ENCODE measurements around the gene ZFYVE9. TPM values are rescaled to one million over a fixed set of nuclear protein-coding genes. Genes with fewer than 3 reads are reported as not detected.

The ZFYVE9 gene
- total and polyA plus RNA-seq, 2 of the 13 experiments (the other 11 are each of a cell fraction or from before 2014, with no cell fraction given), result 9.2 to 19.8 TPM

DNA sequence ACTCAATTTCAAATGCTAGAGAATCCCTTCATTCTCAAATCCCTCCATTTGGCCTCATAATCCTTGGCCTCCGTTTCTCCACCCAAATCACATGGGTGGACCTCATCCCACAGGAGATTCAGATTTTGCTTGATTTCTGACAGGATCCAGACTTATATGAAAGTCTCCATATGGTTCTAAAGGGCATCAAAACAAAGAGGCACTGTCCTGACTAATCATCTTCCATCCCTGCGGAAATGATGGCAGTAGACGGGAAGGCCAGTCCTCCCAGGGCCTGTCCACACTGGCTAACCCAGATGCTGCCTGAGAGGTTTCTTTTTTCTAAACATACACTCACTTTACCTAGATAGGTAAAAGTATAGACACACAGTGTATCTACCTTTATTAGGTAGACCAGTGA is 243.5 kb downstream of the ZFYVE9 start:
- H3K27ac ChIP-seq (ENCODE audit: extremely low read length, insufficient read depth, low read length), result no peak overlapping the region
- H2AFZ ChIP-seq (ENCODE audit: low read length), result no peak overlapping the region
- H3K4me3 ChIP-seq (replicated peaks in 1 of 3; ENCODE audit: insufficient read depth in 1 of 3, low read depth in 2 of 3, low read length in 3 of 3), result no peak overlapping the region
- in situ Hi-C loops (cut with HindIII; ENCODE audit: extremely low pct_ligation_motif_present, low pct_unique_long_range_greater_than_20kb), result no loop called here
- CTCF ChIA-PET (ENCODE audit: low intra/inter-chr PET ratio, low total read pairs), result no interaction called here
- H3K9me3 ChIP-seq (ENCODE audit: low read length), result no peaks in the 10 kb centered on the region
- no peaks in the 10 kb centered on the region for H3K79me2 ChIP-seq (ENCODE audit: insufficient read depth, low read length)
- H3K4me2 ChIP-seq (ENCODE audit: low read depth, low read length), result no peak overlapping the region
- H3K9ac ChIP-seq (ENCODE audit: insufficient read depth, low read depth, low read length), result no peak overlapping the region
- no peaks in the 10 kb centered on the region for H3K4me1 ChIP-seq (ENCODE audit: insufficient read depth, low read length)
- ATAC-seq (no peak), DNase-seq (ENCODE audit: low spot score) (no peak), FAIRE-seq (no peak)
- H3K36me3 ChIP-seq (replicated peaks in 1 of 2; ENCODE audit: control insufficient read depth in 1 of 2, insufficient read depth in 2 of 2, low read length in 2 of 2), result peaks cover 8 to 64% of the 10 kb centered on the region in 2 experiments
- WGBS (ENCODE audit: low lambda C conversion rate), result 97% methylated on average over 3 of the region's 3 CpGs
- H4K20me1 ChIP-seq (ENCODE audit: insufficient read depth, low read length), result no peaks in the 10 kb centered on the region
- POLR2A ChIA-PET, result no interaction called here
- no peaks in the 10 kb centered on the region for H3K27me3 ChIP-seq (ENCODE audit: control insufficient read depth in 1 of 2, insufficient read depth in 2 of 2, low read length in 2 of 2)
- TF ChIP-seq TEAD2 (CRISPR knock-in tag; IDR thresholded peaks at IDR 0.05) (no peak), TARDBP (CRISPR knock-in tag; IDR thresholded peaks at IDR 0.05) (no peak), ZNF567 (CRISPR knock-in tag; IDR thresholded peaks at IDR 0.05; ENCODE audit: borderline replicate concordance) (no peak), ZNF292 (CRISPR knock-in tag; IDR thresholded peaks at IDR 0.05; ENCODE audit: borderline replicate concordance, low read depth) (no peak), STAG1 (CRISPR knock-in tag; IDR thresholded peaks at IDR 0.05) (no peak), ZSCAN31 (CRISPR knock-in tag; IDR thresholded peaks at IDR 0.05; ENCODE audit: low read depth) (no peak), RFX5 (IDR thresholded peaks at IDR 0.05; ENCODE audit: low read depth, low read length) (no peak), GTF3A (CRISPR knock-in tag; conservative IDR thresholded peaks at IDR 0.05) (no peak), ZNF672 (CRISPR knock-in tag; IDR thresholded peaks at IDR 0.05) (no peak), ZNF558 (CRISPR knock-in tag; IDR thresholded peaks at IDR 0.05; ENCODE audit: borderline replicate concordance) (no peak), CC2D1A (CRISPR knock-in tag; IDR thresholded peaks at IDR 0.05) (no peak)
- TF ChIP-seq, protein P1, sequence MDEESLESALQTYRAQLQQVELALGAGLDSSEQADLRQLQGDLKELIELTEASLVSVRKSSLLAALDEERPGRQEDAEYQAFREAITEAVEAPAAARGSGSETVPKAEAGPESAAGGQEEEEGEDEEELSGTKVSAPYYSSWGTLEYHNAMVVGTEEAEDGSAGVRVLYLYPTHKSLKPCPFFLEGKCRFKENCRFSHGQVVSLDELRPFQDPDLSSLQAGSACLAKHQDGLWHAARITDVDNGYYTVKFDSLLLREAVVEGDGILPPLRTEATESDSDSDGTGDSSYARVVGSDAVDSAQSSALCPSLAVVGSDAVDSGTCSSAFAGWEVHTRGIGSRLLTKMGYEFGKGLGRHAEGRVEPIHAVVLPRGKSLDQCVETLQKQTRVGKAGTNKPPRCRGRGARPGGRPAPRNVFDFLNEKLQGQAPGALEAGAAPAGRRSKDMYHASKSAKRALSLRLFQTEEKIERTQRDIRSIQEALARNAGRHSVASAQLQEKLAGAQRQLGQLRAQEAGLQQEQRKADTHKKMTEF (CRISPR knock-in tag; IDR thresholded peaks at IDR 0.05), result no peak
- TF ChIP-seq, protein P2, sequence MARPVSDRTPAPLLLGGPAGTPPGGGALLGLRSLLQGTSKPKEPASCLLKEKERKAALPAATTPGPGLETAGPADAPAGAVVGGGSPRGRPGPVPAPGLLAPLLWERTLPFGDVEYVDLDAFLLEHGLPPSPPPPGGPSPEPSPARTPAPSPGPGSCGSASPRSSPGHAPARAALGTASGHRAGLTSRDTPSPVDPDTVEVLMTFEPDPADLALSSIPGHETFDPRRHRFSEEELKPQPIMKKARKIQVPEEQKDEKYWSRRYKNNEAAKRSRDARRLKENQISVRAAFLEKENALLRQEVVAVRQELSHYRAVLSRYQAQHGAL (CRISPR knock-in tag; IDR thresholded peaks at IDR 0.05; ENCODE audit: not compliant biosample characterization), result no peak
- TF ChIP-seq, protein P3, sequence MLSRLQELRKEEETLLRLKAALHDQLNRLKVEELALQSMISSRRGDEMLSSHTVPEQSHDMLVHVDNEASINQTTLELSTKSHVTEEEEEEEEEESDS (CRISPR knock-in tag; IDR thresholded peaks at IDR 0.05; ENCODE audit: borderline replicate concordance), result no peak
- TF ChIP-seq, protein P4, sequence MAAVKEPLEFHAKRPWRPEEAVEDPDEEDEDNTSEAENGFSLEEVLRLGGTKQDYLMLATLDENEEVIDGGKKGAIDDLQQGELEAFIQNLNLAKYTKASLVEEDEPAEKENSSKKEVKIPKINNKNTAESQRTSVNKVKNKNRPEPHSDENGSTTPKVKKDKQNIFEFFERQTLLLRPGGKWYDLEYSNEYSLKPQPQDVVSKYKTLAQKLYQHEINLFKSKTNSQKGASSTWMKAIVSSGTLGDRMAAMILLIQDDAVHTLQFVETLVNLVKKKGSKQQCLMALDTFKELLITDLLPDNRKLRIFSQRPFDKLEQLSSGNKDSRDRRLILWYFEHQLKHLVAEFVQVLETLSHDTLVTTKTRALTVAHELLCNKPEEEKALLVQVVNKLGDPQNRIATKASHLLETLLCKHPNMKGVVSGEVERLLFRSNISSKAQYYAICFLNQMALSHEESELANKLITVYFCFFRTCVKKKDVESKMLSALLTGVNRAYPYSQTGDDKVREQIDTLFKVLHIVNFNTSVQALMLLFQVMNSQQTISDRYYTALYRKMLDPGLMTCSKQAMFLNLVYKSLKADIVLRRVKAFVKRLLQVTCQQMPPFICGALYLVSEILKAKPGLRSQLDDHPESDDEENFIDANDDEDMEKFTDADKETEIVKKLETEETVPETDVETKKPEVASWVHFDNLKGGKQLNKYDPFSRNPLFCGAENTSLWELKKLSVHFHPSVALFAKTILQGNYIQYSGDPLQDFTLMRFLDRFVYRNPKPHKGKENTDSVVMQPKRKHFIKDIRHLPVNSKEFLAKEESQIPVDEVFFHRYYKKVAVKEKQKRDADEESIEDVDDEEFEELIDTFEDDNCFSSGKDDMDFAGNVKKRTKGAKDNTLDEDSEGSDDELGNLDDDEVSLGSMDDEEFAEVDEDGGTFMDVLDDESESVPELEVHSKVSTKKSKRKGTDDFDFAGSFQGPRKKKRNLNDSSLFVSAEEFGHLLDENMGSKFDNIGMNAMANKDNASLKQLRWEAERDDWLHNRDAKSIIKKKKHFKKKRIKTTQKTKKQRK (IDR thresholded peaks at IDR 0.05; ENCODE audit: low read length), result no peak
- TF ChIP-seq, protein P5, sequence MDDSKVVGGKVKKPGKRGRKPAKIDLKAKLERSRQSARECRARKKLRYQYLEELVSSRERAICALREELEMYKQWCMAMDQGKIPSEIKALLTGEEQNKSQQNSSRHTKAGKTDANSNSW (CRISPR knock-in tag; IDR thresholded peaks at IDR 0.05; ENCODE audit: borderline replicate concordance), result no peak
- BruUV-seq (replicated peaks), result no TSS peak
- intact Hi-C loops (cut with micrococcal nuclease; ENCODE audit: unreplicated experiment), result no loop called here

Data from HepG2 (cell line).